HEK293T (cell line): ENCODE results near the gene HHAT.

Source experiments
- CTCF ChIA-PET: fragments of 350-600 bp; formaldehyde crosslinking; extraction: SDS; loops from one replicate; lab custom pipeline; 2021; ENCODE audit warnings: antibody characterized with exemption, inconsistent platforms; lab: Yijun Ruan, JAX
- POLR2A ChIA-PET: fragments of 350-600 bp; formaldehyde crosslinking; extraction: SDS; loops from one replicate; lab custom pipeline; 2020; ENCODE audit warnings: antibody characterized with exemption, inconsistent platforms; lab: Yijun Ruan, JAX
- DNase-seq: peaks from one replicate; pipeline ENCODE4 v3.0.0; 2012; ENCODE audit warnings: mixed read lengths; ENCODE audit errors: extremely low spot score
- ARNT ChIP-seq: fragments of 450-650 bp; IDR thresholded peaks from 2 replicates; pipeline ENCODE4 v1.6.1; 2017; ENCODE audit warnings: mild to moderate bottlenecking
- BHLHE40 ChIP-seq: fragments of 450-650 bp; IDR thresholded peaks from 2 replicates; pipeline ENCODE4 v1.6.1; 2016; ENCODE audit warnings: mild to moderate bottlenecking, moderate library complexity, borderline replicate concordance
- CTBP1 ChIP-seq: fragments of 450-650 bp; IDR thresholded peaks from 2 replicates; pipeline ENCODE4 v1.6.1; 2016; ENCODE audit warnings: borderline replicate concordance
- ELF4 ChIP-seq: fragments of 450-650 bp; IDR thresholded peaks from 2 replicates; pipeline ENCODE4 v1.6.1; 2017; ENCODE audit warnings: antibody characterized with exemption
- FOXA1 ChIP-seq: fragments of 450-650 bp; IDR thresholded peaks from 2 replicates; pipeline ENCODE4 v1.6.1; 2016; ENCODE audit warnings: mild to moderate bottlenecking
- FOXK2 ChIP-seq: fragments of 450-650 bp; IDR thresholded peaks from 2 replicates; pipeline ENCODE4 v1.6.1; 2016; ENCODE audit warnings: mild to moderate bottlenecking
- FOXM1 ChIP-seq: fragments of 450-650 bp; IDR thresholded peaks from 2 replicates; pipeline ENCODE4 v1.6.1; 2017; ENCODE audit warnings: mild to moderate bottlenecking, borderline replicate concordance
- HDGF ChIP-seq: fragments of 450-650 bp; IDR thresholded peaks from 2 replicates; pipeline ENCODE4 v1.6.1; 2017; ENCODE audit warnings: antibody characterized with exemption, borderline replicate concordance
- L3MBTL2 ChIP-seq: fragments of 450-650 bp; conservative IDR thresholded peaks from 2 replicates; pipeline ENCODE4 v1.6.1; 2016; ENCODE audit warnings: mild to moderate bottlenecking
- LEF1 ChIP-seq: fragments of 450-650 bp; IDR thresholded peaks from 2 replicates; pipeline ENCODE4 v1.6.1; 2017; ENCODE audit warnings: mild to moderate bottlenecking, borderline replicate concordance
- NFRKB ChIP-seq: fragments of 450-650 bp; IDR thresholded peaks from 2 replicates; pipeline ENCODE4 v1.6.1; 2016; ENCODE audit warnings: mild to moderate bottlenecking, moderate library complexity
- SP1 ChIP-seq: fragments of 450-650 bp; IDR thresholded peaks from 2 replicates; pipeline ENCODE4 v1.6.1; 2017
- SUZ12 ChIP-seq: fragments of 450-650 bp; IDR thresholded peaks from 2 replicates; pipeline ENCODE4 v1.6.1; 2016; ENCODE audit warnings: mild to moderate bottlenecking
- TARDBP ChIP-seq: fragments of 450-650 bp; IDR thresholded peaks from 2 replicates; pipeline ENCODE4 v1.6.1; 2016
- ZNF384 ChIP-seq: fragments of 450-650 bp; IDR thresholded peaks from 2 replicates; pipeline ENCODE4 v1.6.1; 2016
- TF ChIP-seq, protein P1 (sequence below): fragments of 450-650 bp; IDR thresholded peaks from 2 replicates; pipeline ENCODE4 v1.6.1; 2016

HHAT gene

GRCh38 chr1:210685295-210685650, 356.6 kb downstream of the HHAT start:
- ChIA-PET POLR2A (no interaction called here), CTCF (interaction anchor here (0.6 to 0.7 kb wide), 2 partner anchors 109 to 1792 kb away, joined by 3 to 9 read pairs; no protein-coding TSS in a partner anchor)
- TF ChIP-seq TARDBP (no peak), HDGF (no peak), LEF1 (no peak), CTBP1 (no peak), BHLHE40 (no peak), ARNT (no peak)
- no peak for DNase-seq

DNA sequence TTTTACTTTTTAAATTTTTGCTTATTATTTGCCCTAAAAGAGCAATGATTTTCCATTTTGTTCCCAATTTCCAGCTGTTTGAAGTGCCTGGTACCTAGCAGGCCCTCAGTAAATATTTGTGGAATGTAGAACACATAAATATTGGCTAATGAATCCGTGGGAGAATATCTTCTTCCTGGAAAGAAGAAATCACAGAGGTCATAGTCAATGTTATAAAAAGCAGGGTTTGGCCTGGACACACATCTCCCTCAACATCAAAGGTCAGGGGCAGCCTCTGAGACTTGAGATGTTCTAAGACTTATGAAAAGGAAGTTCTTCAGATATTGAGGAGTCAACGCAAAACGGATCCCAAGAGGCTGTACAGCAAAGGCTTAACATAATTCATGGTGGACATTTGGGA, 358.1 kb downstream of the HHAT start:
- CTCF ChIA-PET, result no interaction called here
- DNase-seq, result no peak
- TF ChIP-seq HDGF, result no peak
- TF ChIP-seq LEF1, result no peak
- TF ChIP-seq ARNT, result no peak
- no peak for TF ChIP-seq SP1
- TF ChIP-seq ZNF384, result no peak
- TF ChIP-seq FOXK2, result no peak
- TF ChIP-seq FOXM1, result no peak
- no peak for TF ChIP-seq CTBP1
- TF ChIP-seq L3MBTL2, result no peak
- no peak for TF ChIP-seq NFRKB
- TF ChIP-seq, protein P1, sequence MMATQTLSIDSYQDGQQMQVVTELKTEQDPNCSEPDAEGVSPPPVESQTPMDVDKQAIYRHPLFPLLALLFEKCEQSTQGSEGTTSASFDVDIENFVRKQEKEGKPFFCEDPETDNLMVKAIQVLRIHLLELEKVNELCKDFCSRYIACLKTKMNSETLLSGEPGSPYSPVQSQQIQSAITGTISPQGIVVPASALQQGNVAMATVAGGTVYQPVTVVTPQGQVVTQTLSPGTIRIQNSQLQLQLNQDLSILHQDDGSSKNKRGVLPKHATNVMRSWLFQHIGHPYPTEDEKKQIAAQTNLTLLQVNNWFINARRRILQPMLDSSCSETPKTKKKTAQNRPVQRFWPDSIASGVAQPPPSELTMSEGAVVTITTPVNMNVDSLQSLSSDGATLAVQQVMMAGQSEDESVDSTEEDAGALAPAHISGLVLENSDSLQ, result no peak
- no peak for TF ChIP-seq BHLHE40
- TF ChIP-seq FOXA1, result no peak
- no peak for TF ChIP-seq ELF4
- no peak for TF ChIP-seq TARDBP
- POLR2A ChIA-PET, result no interaction called here

GRCh38 chr1:210687582-210688279, 359.0 kb downstream of the HHAT start:
- POLR2A ChIA-PET, result no interaction called here
- TF ChIP-seq, protein P1, result no peak
- TF ChIP-seq CTBP1 (no peak), ZNF384 (no peak), BHLHE40 (no peak), FOXA1 (no peak), ARNT (no peak), LEF1 (no peak), NFRKB (no peak), ELF4 (no peak)
- CTCF ChIA-PET, result no interaction called here
- DNase-seq, result no peak

- ChIA-PET CTCF (no interaction called here), POLR2A (no interaction called here)
- TF ChIP-seq ELF4 (no peak), ARNT (no peak), CTBP1 (no peak), TARDBP (no peak), ZNF384 (no peak), BHLHE40 (no peak), LEF1 (no peak), FOXK2 (no peak), SUZ12 (no peak), NFRKB (no peak), L3MBTL2 (no peak), HDGF (no peak), SP1 (no peak), FOXA1 (no peak), FOXM1 (no peak)
- TF ChIP-seq, protein P1, result no peak
- no peak for DNase-seq
Measured at GRCh38 chr1:210688512-210689234, 360.0 kb downstream of the HHAT start.

GRCh38 chr1:210689826-210690225, 361.1 kb downstream of the HHAT start:
- TF ChIP-seq L3MBTL2 (no peak), FOXA1 (no peak), SP1 (no peak), ELF4 (no peak), LEF1 (no peak), FOXM1 (no peak), SUZ12 (no peak), FOXK2 (no peak)
- TF ChIP-seq, protein P1, result no peak

DNA sequence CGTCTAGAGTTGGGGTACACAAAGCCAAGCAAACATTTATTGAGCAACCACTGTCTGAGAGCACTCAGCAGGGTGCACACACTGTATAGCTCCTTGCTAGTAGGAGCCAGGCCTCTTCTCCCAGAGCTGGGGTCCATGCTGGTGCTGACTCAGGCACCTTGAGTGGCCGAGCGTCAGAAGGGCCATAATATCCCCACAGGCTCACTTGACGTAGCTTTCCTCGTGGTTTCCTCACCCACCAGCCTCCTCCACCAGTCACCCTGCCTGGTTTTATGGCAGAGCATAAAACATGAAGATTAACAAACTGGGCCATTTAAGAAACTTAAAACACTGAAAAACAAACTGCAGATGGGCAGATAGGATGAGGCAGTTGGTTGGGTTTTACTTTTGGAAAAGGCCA, 361.5 kb downstream of the HHAT start:
- CTCF ChIA-PET, result no interaction called here
- no peak for TF ChIP-seq ZNF384
- TF ChIP-seq SUZ12, result no peak
- POLR2A ChIA-PET, result no interaction called here
- DNase-seq, result no peak

More at GRCh38 chr1:210689826-210690225, 361.1 kb downstream of the HHAT start:
- DNase-seq, result no peak
- POLR2A ChIA-PET, result no interaction called here
- CTCF ChIA-PET, result no interaction called here
